Measurements from ENCODE around the gene NCOR2. TPM values are rescaled to one million over a fixed set of nuclear protein-coding genes. Genes with fewer than 3 reads are reported as not detected.

Gene NCOR2
- total RNA-seq, 1 donor from 2014 or later: 20.3 TPM

GRCh38 chr12:124577374-124577773, 10.0 kb upstream of the NCOR2 start:
- FAIRE-seq: no peak
- no peaks in the 10 kb centered on the region for H3K36me3 ChIP-seq (ENCODE audit: control insufficient read depth, insufficient read depth, low read length)
- no peak overlapping the region for H3K4me3 ChIP-seq (ENCODE audit: low read depth, low read length)
- no peak for DNase-seq (ENCODE audit: low read depth)
- H3K27me3 ChIP-seq (ENCODE audit: control insufficient read depth, insufficient read depth, low read length): no peaks in the 10 kb centered on the region
- no peak for TF ChIP-seq CTCF (IDR thresholded peaks at IDR 0.05; ENCODE audit: insufficient read depth, low read length, severe bottlenecking)

DNA sequence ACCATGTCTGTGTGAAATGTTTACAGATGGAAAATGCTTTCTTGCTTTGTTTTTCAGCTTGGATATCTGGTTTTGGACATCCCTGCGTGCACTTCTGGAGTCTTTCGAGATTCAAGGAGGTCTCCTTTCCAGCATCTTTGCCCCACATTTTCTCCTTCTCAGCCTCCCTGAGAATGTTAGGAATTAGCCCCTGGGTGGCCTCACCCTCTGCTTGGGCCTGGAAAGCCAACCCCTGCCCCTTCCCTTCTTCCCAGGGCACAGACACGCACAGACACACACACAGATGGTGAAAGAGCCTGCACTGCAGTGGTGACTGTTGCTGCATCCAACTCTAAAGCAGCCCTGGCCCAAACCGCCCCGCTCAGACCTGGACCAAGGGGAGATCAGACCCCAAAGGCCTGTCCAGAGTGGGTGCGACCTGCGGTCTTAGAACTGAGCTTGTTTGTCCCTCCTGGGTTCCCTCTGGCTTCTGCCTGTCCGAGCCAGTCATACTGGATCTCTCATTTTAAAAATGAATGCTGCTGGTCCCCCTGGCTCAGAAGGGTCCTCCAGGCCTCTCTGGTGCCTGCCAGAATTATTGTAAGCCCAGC, 8.7 kb upstream of the NCOR2 start:
- DNase-seq (ENCODE audit: low read depth) (no peak), FAIRE-seq (no peak)
- Histone ChIP-seq H3K36me3 (ENCODE audit: control insufficient read depth, insufficient read depth, low read length) (no peaks in the 10 kb centered on the region), H3K27me3 (ENCODE audit: control insufficient read depth, insufficient read depth, low read length) (no peaks in the 10 kb centered on the region), H3K4me3 (ENCODE audit: low read depth, low read length) (no peak overlapping the region)
- TF ChIP-seq CTCF (IDR thresholded peaks at IDR 0.05; ENCODE audit: insufficient read depth, low read length, severe bottlenecking): no peak

DNA sequence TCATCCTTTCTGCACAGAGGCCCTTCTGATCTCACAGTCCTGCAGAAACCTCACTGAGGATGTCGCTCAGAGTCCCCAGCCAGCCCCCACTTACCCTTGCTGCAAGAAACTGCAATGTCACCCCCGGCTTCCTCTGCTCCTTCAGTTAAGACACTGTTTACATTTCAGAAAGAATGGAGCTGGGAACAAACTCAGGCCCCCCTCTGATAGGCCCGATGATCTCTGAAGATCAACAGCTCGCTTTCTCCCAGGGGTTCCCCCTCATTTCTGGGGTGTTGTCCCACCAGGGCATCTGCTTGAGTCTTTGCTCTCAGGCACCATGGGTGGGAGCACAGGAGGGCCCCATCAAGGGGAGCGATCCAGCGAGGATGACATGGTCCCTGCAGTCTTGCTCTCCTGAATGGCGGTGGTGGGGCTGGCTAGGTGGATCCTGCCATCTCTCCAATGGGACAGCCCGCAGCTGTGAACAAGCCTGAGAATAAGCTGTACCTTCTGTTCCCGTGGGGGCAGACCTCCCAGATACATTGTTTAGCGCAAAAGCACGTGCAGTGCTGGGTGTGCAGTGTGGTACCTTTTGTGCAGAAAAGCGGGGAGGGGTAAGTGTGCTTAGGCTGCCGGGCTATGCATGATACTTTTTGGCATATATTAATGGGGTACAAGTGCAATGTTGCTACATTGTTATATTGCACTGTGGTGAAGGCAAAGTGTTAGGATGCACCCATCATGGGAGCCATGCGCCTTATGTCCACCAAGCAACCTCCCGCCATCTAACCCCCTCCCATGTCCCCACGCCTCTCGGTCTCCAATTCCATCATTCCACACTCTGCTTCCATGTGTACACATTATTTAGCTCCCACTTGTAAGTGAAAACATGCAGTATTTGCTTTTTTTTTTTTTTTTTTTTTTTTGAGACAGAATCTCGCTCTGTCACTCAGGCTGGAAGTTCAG, 6.7 kb upstream of the NCOR2 start:
- Histone ChIP-seq H3K36me3 (ENCODE audit: control insufficient read depth, insufficient read depth, low read length) (no peaks in the 10 kb centered on the region), H3K4me3 (ENCODE audit: low read depth, low read length) (no peak overlapping the region), H3K27me3 (ENCODE audit: control insufficient read depth, insufficient read depth, low read length) (no peaks in the 10 kb centered on the region)
- DNase-seq (ENCODE audit: low read depth) (no peak), FAIRE-seq (peak; percentile 88)
- TF ChIP-seq CTCF (IDR thresholded peaks at IDR 0.05; ENCODE audit: insufficient read depth, low read length, severe bottlenecking): no peak

- no peak for FAIRE-seq
- no peak for TF ChIP-seq CTCF (IDR thresholded peaks at IDR 0.05; ENCODE audit: insufficient read depth, low read length, severe bottlenecking)
- no peak for DNase-seq (ENCODE audit: low read depth)
- Histone ChIP-seq H3K27me3 (ENCODE audit: control insufficient read depth, insufficient read depth, low read length) (no peaks in the 10 kb centered on the region), H3K4me3 (ENCODE audit: low read depth, low read length) (no peak overlapping the region), H3K36me3 (ENCODE audit: control insufficient read depth, insufficient read depth, low read length) (no peaks in the 10 kb centered on the region)
Measured at GRCh38 chr12:124571556-124571955, 4.1 kb upstream of the NCOR2 start.

DNA sequence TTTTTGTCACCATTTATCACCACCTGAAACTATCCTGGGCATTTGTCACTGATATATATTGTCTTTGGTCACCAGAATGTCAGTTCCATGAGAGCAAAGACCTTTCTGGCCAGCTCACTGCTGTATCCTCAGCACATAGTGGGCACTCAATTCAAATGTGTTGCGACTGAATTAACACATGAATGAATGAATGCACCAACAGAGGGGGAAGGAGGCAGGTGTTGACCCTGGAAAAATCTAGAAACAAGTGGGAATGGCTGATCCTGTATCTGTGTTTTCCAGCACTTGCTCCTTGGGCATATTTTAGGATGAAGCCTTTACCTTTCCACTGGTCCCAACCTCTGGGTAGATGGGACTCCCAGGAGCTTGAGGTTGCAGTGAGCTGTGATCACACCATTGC, 3.4 kb upstream of the NCOR2 start:
- DNase-seq (ENCODE audit: low read depth) (no peak), FAIRE-seq (no peak)
- TF ChIP-seq CTCF (IDR thresholded peaks at IDR 0.05; ENCODE audit: insufficient read depth, low read length, severe bottlenecking): no peak
- Histone ChIP-seq H3K36me3 (ENCODE audit: control insufficient read depth, insufficient read depth, low read length) (no peaks in the 10 kb centered on the region), H3K4me3 (ENCODE audit: low read depth, low read length) (no peak overlapping the region), H3K27me3 (ENCODE audit: control insufficient read depth, insufficient read depth, low read length) (no peaks in the 10 kb centered on the region)

Measured in bronchial epithelial cell (primary cell).